GM18861 (cell line): Measurements from ENCODE around the gene HCST.
"Not testable (repeated sequence)": the region's sequence is repeated elsewhere in the genome, so short reads cannot be mapped to it uniquely, and the experiment has no call there.

Source experiments
- ATAC-seq: cut with Tn5 transposase; IDR thresholded peaks from one replicate; pipeline ENCODE4 v1.9.1; 2021; ENCODE audit not compliant: unreplicated experiment

Gene HCST

GRCh38 chr19:35903550-35904179 is 1.3 kb downstream of the HCST start:
- ATAC-seq = peak; percentile 35

- no peak for ATAC-seq
Observed at GRCh38 chr19:35904311-35905068, 2.2 kb downstream of the HCST start.

- no peak for ATAC-seq
Observed at GRCh38 chr19:35905178-35905727, 2.9 kb downstream of the HCST start.

GRCh38 chr19:35907377-35907745 is 5.0 kb downstream of the HCST start:
- no peak for ATAC-seq

GRCh38 chr19:35908010-35908441 is 5.7 kb downstream of the HCST start, which contains the start of gene TYROBP:
Gene TYROBP (minus strand): TSS chr19:35908295. CDS start chr19:35908228, 67 bp downstream.
- no peak for ATAC-seq

- peak; percentile 39 for ATAC-seq
Observed at GRCh38 chr19:35908973-35909683, 6.8 kb downstream of the HCST start.

GRCh38 chr19:35909684-35910035 is 7.3 kb downstream of the HCST start:
- ATAC-seq = no peak

GRCh38 chr19:35910355-35910754 is 8.0 kb downstream of the HCST start:
- not testable (repeated sequence) for ATAC-seq

- no peak for ATAC-seq
Observed at GRCh38 chr19:35911173-35911572, 8.8 kb downstream of the HCST start.

GRCh38 chr19:35911790-35912189 is 9.5 kb downstream of the HCST start:
- ATAC-seq = no peak

- no peak for ATAC-seq
Observed at GRCh38 chr19:35913589-35913988, 11.3 kb downstream of the HCST start.

- no peak for ATAC-seq
Observed at GRCh38 chr19:35915443-35915842, 13.1 kb downstream of the HCST start.

GRCh38 chr19:35919306-35919705 is 17.0 kb downstream of the HCST start:
- no peak for ATAC-seq

- no peak for ATAC-seq
Observed at GRCh38 chr19:35921012-35921411, 18.7 kb downstream of the HCST start.

GRCh38 chr19:35925501-35925900 is 23.2 kb downstream of the HCST start:
- no peak for ATAC-seq

GRCh38 chr19:35928507-35928906 is 26.2 kb downstream of the HCST start:
- ATAC-seq = no peak

GRCh38 chr19:35929876-35930275 is 27.5 kb downstream of the HCST start:
- no peak for ATAC-seq

- peak; percentile 84 for ATAC-seq
Observed at GRCh38 chr19:35931161-35931873, 29.0 kb downstream of the HCST start.

- no peak for ATAC-seq
Observed at GRCh38 chr19:35931874-35932202, 29.5 kb downstream of the HCST start.

- no peak for ATAC-seq
Observed at GRCh38 chr19:35932291-35932936, 30.1 kb downstream of the HCST start.
